Activated CD4-positive, alpha-beta T cell treated with anti-CD3 and anti-CD28 coated beads, Interleukin-2, amount 10 ng/mL, durations not matched to agents 7 days and 5 days (primary cell): ENCODE measurements around the gene GPHA2. TPM values are rescaled to one million over a fixed set of nuclear protein-coding genes. Genes with fewer than 3 reads are reported as not detected.

Experiments used
- CTCF ChIA-PET: fragments of 350-600 bp; sonication (Branson Sonifier 250); formaldehyde crosslinking; loops from one replicate; lab custom pipeline; 2021; ENCODE audit warnings: antibody characterized with exemption; lab: Charles Lee
- POLR2A ChIA-PET: fragments of 350-600 bp; sonication (Branson Sonifier 250); formaldehyde crosslinking; loops from one replicate; lab custom pipeline; 2021; ENCODE audit warnings: antibody characterized with exemption; lab: Charles Lee
- DNase-seq: peaks from one replicate; pipeline ENCODE4 v3.0.0-alpha.2; 2020
- H3K27ac Mint-ChIP-seq: one replicate; pipeline ENCODE4 v1.8.0; 2021; ENCODE audit warnings: mild to moderate bottlenecking, moderate library complexity, mixed read lengths
- H3K27me3 Mint-ChIP-seq: one replicate; pipeline ENCODE4 v1.8.0; 2021; ENCODE audit warnings: mixed read lengths
- H3K36me3 Mint-ChIP-seq: one replicate; pipeline ENCODE4 v1.8.0; 2021; ENCODE audit warnings: low read depth, mixed read lengths
- H3K4me1 Mint-ChIP-seq: one replicate; pipeline ENCODE4 v1.8.0; 2021; ENCODE audit warnings: mixed read lengths
- H3K4me3 Mint-ChIP-seq: one replicate; pipeline ENCODE4 v1.8.0; 2021; ENCODE audit warnings: mild to moderate bottlenecking, moderate library complexity, mixed read lengths
- H3K9me3 Mint-ChIP-seq: one replicate; pipeline ENCODE4 v1.8.0; 2021; ENCODE audit warnings: mixed read lengths
- total RNA-seq, 2 experiments: library from RNA; stranded (reverse); gene quantifications; one replicate each; pipeline ENCODE4 v1.2.3, GENCODE V29; 2021

The GPHA2 gene
- total RNA-seq, 2 experiments from 2014 or later, result not detected

DNA sequence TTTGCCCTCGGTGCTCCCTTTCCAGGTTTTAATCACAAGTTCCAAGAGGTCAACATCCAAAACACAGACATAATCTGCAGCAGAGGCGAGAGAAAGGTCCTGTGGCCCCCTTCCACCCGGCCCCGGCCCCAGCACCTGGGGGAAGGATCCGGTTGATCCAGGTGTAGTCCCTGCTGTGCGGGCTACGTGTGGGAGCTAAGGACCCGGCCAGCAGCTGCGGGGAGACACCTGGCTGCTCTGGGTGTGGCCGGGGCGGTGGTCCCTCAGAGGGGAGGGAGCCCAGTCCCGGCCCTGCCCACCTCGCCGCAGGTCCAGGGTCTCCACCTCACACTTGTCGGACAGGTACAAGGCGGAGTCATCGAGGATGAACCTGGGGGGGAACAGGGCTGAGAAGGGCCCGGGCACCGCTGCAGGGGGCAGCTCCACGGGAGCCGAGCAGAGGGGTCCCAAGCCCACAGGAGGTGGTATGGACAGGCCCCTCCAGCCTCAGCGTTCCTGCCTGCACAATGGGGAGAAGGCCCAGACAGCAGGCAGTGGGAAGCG, 32.3 kb downstream of the GPHA2 start:
- H3K27me3 Mint-ChIP-seq, result no peaks in the 10 kb centered on the region
- H3K4me3 Mint-ChIP-seq, result no peak overlapping the region
- CTCF ChIA-PET, result interaction anchor here (0.8 to 1.6 kb wide), 2 partner anchors 15 to 30 kb away, joined by 4 to 5 read pairs; no protein-coding TSS in a partner anchor
- DNase-seq, result no peak
- peaks cover 11% of the 10 kb centered on the region for H3K4me1 Mint-ChIP-seq
- H3K36me3 Mint-ChIP-seq, result peaks cover 28% of the 10 kb centered on the region
- H3K27ac Mint-ChIP-seq, result no peak overlapping the region
- no peaks in the 10 kb centered on the region for H3K9me3 Mint-ChIP-seq
- POLR2A ChIA-PET, result no interaction called here

GRCh38 chr11:64902102-64902900, 33.4 kb downstream of the GPHA2 start:
- POLR2A ChIA-PET, result no interaction called here
- H3K36me3 Mint-ChIP-seq, result peaks cover 24% of the 10 kb centered on the region

DNA sequence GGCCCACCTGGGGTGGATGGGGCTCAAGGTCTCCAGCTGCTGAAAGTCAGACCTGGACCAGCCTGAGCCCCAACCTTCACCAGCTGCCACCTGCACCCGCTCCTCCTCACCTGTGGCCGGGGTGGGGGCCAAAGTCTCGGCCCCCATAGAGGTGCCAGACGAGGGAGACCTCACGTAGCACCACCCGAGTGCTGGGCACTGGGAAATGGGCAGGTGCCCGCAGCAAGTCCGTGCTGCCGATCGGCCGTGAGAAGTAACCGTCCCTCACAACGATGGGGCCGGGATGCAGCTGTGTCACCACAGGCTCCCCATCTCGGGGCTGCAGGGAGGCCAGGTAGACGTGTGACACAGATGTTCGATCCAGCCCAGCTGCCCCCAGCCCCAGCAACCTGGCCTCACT, 34.9 kb downstream of the GPHA2 start:
- no peak overlapping the region for H3K27ac Mint-ChIP-seq
- POLR2A ChIA-PET, result interaction anchor here (0.6 kb wide), 1 partner anchor 153 kb away, joined by 5 read pairs; no protein-coding TSS in a partner anchor

More at GRCh38 chr11:64902102-64902900, 33.4 kb downstream of the GPHA2 start:
- Mint-ChIP-seq H3K27me3 (no peaks in the 10 kb centered on the region), H3K27ac (no peak overlapping the region), H3K4me1 (peaks cover 11% of the 10 kb centered on the region), H3K9me3 (no peaks in the 10 kb centered on the region), H3K4me3 (no peak overlapping the region)
- CTCF ChIA-PET, result interaction anchor here (1.0 kb wide), 1 partner anchor 14 kb away, joined by 4 read pairs; no protein-coding TSS in a partner anchor
- DNase-seq, result no peak

DNA sequence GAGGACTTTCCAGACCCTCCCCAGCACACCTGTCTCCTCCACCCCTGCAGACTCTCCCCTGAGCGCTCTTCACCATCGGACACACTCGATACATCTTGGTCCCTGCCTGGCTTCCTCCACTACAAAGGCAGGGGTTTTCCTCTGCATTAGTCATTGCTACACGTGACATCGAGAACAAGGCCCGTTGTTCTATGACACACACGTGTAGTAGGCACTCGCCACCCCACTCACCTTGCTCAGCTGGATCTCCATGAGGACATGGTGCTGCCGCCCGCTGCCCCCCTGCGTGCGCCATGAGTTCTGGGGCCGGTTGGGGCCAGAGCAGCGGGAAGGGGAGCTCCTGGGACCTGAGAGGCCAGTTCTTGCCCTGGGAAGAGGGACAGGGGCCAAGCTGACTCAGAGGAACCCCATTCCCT, 35.4 kb downstream of the GPHA2 start:
- peaks cover 11% of the 10 kb centered on the region for H3K4me1 Mint-ChIP-seq
- no peaks in the 10 kb centered on the region for H3K9me3 Mint-ChIP-seq
- H3K27ac Mint-ChIP-seq, result peak overlapping the region; percentile 4
- peak; percentile 55 for DNase-seq
- no peak overlapping the region for H3K4me3 Mint-ChIP-seq
- POLR2A ChIA-PET, result interaction anchor here (0.6 kb wide), 1 partner anchor 153 kb away, joined by 5 read pairs; no protein-coding TSS in a partner anchor
- CTCF ChIA-PET, result interaction anchor here (0.9 to 29.3 kb wide), 6 partner anchors 9 to 45 kb away, joined by 4 to 732 read pairs (median 5); partner anchors contain the start of gene CDC42BPG
- H3K36me3 Mint-ChIP-seq, result peaks cover 19% of the 10 kb centered on the region
- no peaks in the 10 kb centered on the region for H3K27me3 Mint-ChIP-seq

More for the DNA sequence above, 34.9 kb downstream of the GPHA2 start:
- H3K4me1 Mint-ChIP-seq, result peaks cover 11% of the 10 kb centered on the region
- no peak overlapping the region for H3K4me3 Mint-ChIP-seq
- no peaks in the 10 kb centered on the region for H3K27me3 Mint-ChIP-seq
- CTCF ChIA-PET, result interaction anchor here (1.1 to 29.3 kb wide), 5 partner anchors 10 to 46 kb away, joined by 4 to 732 read pairs (median 5); partner anchors contain the start of gene CDC42BPG
- H3K9me3 Mint-ChIP-seq, result no peaks in the 10 kb centered on the region
- no peak for DNase-seq
- peaks cover 24% of the 10 kb centered on the region for H3K36me3 Mint-ChIP-seq

- CTCF ChIA-PET, result interaction anchor here (1.1 to 29.3 kb wide), 5 partner anchors 9 to 69 kb away, joined by 3 to 732 read pairs (median 4); partner anchors contain the start of gene CDC42BPG
- Mint-ChIP-seq H3K9me3 (no peaks in the 10 kb centered on the region), H3K36me3 (peaks cover 21% of the 10 kb centered on the region), H3K27ac (no peak overlapping the region), H3K27me3 (no peaks in the 10 kb centered on the region), H3K4me3 (no peak overlapping the region), H3K4me1 (peaks cover 16% of the 10 kb centered on the region)
- POLR2A ChIA-PET, result no interaction called here
- DNase-seq, result no peak
These were observed 37.2 kb downstream of the GPHA2 start for GRCh38 chr11:64898541-64898940.

DNA sequence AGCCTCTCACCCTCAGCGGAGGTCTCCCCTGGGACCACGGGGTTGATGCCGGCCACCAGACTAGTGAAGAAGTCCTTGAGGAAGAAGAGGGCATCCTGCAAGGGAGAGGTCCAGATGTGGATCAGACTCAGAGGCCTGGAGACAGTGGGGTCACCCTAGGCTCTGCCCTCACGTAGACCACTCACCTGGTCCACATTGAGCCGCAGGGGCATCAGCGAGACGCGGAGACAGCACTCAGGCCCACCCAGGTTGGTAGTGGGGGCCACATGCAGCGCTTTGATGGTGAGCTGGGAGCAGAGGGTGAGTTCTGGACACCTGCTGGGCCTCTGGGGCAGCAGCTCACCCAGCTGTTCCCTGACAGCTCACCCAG, 37.6 kb downstream of the GPHA2 start:
- no peaks in the 10 kb centered on the region for H3K9me3 Mint-ChIP-seq
- no peak overlapping the region for H3K4me3 Mint-ChIP-seq
- no peak overlapping the region for H3K27ac Mint-ChIP-seq
- no peak for DNase-seq
- ChIA-PET CTCF (interaction anchor here (1.1 to 29.3 kb wide), 6 partner anchors 9 to 69 kb away, joined by 3 to 732 read pairs (median 4); partner anchors contain the start of gene CDC42BPG), POLR2A (no interaction called here)
- peaks cover 16% of the 10 kb centered on the region for H3K4me1 Mint-ChIP-seq
- H3K36me3 Mint-ChIP-seq, result peaks cover 21% of the 10 kb centered on the region
- H3K27me3 Mint-ChIP-seq, result no peaks in the 10 kb centered on the region

- no peaks in the 10 kb centered on the region for H3K9me3 Mint-ChIP-seq
- ChIA-PET POLR2A (no interaction called here), CTCF (interaction anchor here (0.6 to 29.3 kb wide), 8 partner anchors 8 to 343 kb away, joined by 3 to 732 read pairs (median 4); partner anchors contain the start of gene CDC42BPG)
- peaks cover 16% of the 10 kb centered on the region for H3K4me1 Mint-ChIP-seq
- no peak overlapping the region for H3K4me3 Mint-ChIP-seq
- no peak overlapping the region for H3K27ac Mint-ChIP-seq
- H3K27me3 Mint-ChIP-seq, result no peaks in the 10 kb centered on the region
- no peak for DNase-seq
- H3K36me3 Mint-ChIP-seq, result peaks cover 21% of the 10 kb centered on the region
These were observed 38.2 kb downstream of the GPHA2 start for GRCh38 chr11:64897381-64898075.

DNA sequence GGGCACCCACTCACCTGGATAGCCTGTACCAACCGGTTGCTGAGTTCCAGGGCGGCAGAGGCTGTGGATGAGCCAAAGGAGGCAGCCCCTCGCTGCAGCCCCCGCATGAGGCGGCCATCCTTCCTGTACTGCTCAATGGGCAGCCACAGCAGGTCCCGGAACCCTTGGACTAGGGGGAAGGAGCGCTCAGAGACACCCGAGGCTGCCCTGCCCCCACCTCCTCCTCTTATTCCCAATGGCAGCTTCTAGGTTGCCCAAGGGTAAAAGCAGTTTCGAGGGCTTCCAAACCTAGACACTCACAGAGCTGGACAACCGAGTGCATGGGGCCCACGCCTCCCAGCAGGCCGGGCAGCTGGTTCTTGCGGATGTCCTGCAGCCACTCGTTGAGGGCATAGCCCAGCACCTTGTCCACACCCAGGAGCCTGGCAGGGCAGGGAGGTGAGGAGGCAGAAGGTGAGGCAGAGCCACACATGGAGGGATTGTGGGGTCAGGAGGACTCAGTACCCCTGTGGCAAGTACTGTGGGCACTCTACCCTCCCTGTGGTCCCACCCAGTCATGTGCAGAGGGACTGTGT, 39.2 kb downstream of the GPHA2 start:
- no peaks in the 10 kb centered on the region for H3K27me3 Mint-ChIP-seq
- peaks cover 16% of the 10 kb centered on the region for H3K4me1 Mint-ChIP-seq
- H3K9me3 Mint-ChIP-seq, result no peaks in the 10 kb centered on the region
- H3K27ac Mint-ChIP-seq, result no peak overlapping the region
- no peak for DNase-seq
- H3K4me3 Mint-ChIP-seq, result no peak overlapping the region
- H3K36me3 Mint-ChIP-seq, result peaks cover 16% of the 10 kb centered on the region
- CTCF ChIA-PET, result interaction anchor here (1.0 to 29.3 kb wide), 5 partner anchors 9 to 42 kb away, joined by 3 to 732 read pairs (median 4); partner anchors contain the start of gene CDC42BPG
- POLR2A ChIA-PET, result no interaction called here

GRCh38 chr11:64894812-64895452, 40.8 kb downstream of the GPHA2 start:
- no peak overlapping the region for H3K27ac Mint-ChIP-seq
- H3K36me3 Mint-ChIP-seq, result peaks cover 8% of the 10 kb centered on the region
- DNase-seq, result no peak
- H3K4me3 Mint-ChIP-seq, result no peak overlapping the region
- ChIA-PET CTCF (interaction anchor here (0.6 to 29.3 kb wide), 5 partner anchors 10 to 61 kb away, joined by 4 to 732 read pairs (median 6); partner anchors contain the start of gene CDC42BPG), POLR2A (no interaction called here)
- peaks cover 8% of the 10 kb centered on the region for H3K4me1 Mint-ChIP-seq
- H3K27me3 Mint-ChIP-seq, result no peaks in the 10 kb centered on the region
- no peaks in the 10 kb centered on the region for H3K9me3 Mint-ChIP-seq

- no peaks in the 10 kb centered on the region for H3K27me3 Mint-ChIP-seq
- no peak overlapping the region for H3K4me3 Mint-ChIP-seq
- H3K9me3 Mint-ChIP-seq, result no peaks in the 10 kb centered on the region
- DNase-seq, result peak; percentile 92
- H3K4me1 Mint-ChIP-seq, result peaks cover 8% of the 10 kb centered on the region
- CTCF ChIA-PET, result interaction anchor here (0.7 to 29.3 kb wide), 6 partner anchors 9 to 120 kb away, joined by 3 to 732 read pairs (median 6); partner anchors contain the start of genes ARL2 and CDC42BPG
- H3K36me3 Mint-ChIP-seq, result peaks cover 5% of the 10 kb centered on the region
- no peak overlapping the region for H3K27ac Mint-ChIP-seq
- POLR2A ChIA-PET, result no interaction called here
These were observed 41.5 kb downstream of the GPHA2 start for GRCh38 chr11:64894070-64894811.
